ENCODE results near the gene PGAM2.

PGAM2 gene

DNA sequence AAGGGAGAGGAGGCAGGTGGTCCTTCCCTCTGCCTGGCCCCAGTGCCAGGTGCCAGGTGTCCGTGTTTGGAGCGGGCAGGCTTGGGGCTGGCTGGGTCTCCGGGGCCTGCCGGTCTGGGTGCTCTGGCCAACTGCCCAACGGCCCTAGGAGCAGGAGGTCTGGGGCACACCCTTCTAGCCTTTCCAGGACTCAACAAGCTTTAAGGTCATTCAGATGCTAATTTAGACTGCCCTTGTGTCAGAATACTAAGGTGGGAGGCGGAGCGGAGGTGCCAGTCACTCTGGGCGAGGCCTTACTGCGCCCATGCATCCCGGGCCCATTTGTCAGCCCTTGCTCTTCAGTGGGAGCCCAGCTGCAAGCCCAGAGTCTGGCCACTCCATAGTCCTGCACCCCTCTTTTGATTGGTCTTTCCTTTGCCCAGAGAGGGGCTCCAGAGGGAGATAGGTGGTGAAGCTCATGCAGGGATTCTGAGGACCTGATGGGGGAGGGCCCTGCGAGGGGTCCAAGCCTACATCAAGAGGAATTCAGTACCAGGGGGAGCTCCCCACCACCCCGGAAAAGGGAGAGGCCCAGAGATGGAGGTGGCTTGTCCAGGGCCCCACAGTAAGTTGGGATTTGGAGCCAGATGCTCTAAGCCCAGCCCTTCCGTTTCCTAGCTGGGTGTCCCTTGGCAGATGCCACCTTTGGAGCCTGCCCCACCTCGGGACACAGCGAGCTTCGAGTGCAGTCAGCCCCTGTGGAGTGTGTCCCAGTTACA, 1.3 kb downstream of the PGAM2 start:
- DNase-seq, result no peak

DNA sequence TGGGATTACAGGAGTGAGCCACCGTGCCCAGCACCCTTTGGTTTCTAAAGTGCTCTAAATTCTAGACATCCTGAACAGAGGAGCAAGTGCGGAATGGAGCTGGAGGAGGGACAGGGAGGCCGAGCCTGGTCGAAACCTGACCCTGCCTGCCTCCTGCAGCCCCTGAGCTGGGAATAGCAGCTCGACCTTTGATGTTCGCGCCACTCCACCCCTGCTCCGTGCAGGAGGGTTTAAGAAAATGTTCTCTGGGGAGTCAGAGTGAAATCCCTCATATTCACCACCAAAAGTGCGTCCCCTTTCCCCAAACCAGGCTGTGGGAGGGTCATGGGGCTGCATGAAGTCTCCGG, 1.8 kb downstream of the PGAM2 start:
- no peak for DNase-seq

DNA sequence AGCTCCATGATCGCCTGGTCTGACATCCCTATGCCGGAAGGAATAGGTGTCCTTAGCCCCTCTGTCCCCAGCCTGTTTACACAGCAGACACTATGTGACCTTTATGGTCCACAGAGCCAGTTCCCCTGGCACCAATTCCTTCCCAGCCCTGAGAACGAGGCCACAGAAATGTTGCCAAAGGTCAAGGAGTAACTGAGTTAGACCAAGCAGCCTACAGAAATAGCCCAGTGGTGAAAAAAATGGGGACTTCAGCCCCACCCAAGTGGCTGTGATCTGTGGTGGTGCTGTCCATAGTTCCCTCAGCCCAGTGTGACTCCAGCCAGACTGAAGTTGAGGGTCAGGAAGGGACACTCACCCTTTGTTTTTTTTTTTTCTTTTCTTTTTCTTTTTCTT, 2.5 kb downstream of the PGAM2 start:
- no peak for DNase-seq

DNA sequence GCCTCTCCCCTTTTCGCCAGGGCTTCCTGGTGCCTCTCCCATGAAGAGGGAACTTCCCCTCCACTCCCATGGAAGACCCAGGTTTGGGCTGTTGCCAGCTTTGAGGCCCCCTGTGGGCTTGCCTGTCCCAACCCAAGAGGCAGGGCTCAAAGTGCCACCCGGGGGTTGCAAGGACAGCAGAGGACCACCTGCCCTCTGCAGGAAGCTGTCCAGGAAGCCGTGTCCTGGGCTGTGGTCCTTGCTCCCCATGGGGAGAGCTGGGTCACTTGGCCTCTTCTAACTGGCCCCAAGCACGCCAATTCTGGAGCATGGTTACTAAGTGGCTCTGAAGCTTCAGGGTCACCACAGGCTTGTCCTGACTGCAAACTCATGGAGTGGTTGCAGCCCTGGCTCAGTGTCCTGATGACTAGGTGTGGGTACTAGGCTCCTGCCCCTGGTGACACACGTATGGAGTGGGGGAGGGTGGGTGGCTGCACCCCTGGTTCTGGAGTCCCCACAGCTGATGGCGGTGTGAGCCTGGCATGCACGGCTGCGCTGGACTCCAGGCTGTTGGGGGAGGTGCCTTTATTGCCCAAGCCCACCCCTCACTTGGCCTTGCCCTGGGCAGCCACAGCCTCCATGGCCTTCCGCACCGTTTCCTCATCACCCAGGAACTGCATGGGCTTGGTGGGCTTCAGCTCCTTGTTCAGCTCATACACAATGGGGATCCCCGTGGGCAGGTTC, 3.0 kb downstream of the PGAM2 start:
- no peak for DNase-seq

DNA sequence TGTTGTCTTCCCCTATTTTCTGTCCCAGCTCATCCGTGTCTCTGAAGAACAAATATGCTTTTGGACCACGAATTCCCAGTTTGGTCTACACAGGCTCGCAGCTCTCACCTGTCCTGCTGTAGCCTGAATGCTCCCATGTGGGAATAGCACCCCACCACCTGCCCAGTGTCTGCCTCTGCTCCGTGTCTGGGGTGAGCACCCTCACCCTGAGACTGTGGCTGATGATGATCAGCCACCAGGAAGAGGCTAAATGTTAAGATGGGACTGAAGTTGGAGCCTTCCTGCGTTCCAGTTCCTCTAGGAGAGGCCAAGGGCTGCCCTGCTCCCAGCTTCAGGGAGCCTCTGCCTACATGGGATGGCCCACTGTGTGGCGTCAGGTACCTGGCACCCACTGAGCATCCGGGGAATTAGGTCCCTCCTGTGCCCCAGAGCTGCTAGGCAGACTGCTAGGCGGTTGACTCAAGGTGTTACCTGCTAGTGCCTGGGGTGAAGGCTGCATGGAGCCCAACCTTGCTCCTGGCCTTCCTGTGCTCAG, 3.7 kb downstream of the PGAM2 start:
- DNase-seq, result no peak

DNA sequence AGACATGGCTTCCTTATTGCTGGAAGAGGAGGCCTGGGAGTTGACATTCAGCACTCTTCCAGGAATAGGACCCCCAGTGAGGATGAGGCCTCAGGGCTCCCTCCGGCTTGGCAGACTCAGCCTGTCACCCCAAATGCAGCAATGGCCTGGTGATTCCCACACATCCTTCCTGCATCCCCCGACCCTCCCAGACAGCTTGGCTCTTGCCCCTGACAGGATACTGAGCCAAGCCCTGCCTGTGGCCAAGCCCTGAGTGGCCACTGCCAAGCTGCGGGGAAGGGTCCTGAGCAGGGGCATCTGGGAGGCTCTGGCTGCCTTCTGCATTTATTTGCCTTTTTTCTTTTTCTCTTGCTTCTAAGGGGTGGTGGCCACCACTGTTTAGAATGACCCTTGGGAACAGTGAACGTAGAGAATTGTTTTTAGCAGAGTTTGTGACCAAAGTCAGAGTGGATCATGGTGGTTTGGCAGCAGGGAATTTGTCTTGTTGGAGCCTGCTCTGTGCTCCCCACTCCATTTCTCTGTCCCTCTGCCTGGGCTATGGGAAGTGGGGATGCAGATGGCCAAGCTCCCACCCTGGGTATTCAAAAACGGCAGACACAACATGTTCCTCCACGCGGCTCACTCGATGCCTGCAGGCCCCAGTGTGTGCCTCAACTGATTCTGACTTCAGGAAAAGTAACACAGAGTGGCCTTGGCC, 4.3 kb downstream of the PGAM2 start:
- no peak for DNase-seq

DNA sequence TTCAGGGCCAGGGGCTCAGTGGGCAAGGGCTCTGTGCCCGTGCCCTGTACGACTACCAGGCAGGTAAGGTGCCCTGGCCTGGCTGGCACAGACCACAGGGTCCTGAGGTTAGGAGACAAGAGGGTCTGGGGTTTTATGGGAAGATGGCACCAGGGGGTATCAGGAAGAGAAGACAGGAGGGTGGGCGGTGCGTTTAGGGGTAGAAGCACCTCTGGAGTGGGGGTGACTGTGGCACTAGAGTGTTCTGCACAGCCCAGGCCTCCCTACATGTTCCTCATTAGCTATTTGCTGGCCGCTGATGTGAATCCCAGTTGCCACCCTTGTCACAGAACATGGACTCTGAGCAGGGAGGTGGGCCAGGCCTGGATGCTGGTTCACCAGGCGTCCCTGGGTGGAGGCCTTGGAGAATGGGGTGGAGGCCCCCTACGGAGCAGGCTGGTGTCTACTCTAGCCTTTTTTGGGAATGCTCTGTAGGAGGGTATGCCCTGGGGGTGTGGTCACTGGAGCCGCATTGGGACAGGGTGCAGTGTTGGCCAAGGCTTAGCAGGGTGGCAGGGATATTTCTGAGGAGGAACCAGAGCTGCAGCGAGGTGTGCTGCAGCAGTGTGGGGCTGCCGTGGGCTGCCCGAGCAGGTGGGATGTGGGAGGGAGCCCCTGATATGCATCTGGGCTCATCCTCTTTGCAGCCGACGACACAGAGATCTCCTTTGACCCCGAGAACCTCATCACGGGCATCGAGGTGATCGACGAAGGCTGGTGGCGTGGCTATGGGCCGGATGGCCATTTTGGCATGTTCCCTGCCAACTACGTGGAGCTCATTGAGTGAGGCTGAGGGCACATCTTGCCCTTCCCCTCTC, 5.0 kb downstream of the PGAM2 start:
- DNase-seq, result no peak

DNA sequence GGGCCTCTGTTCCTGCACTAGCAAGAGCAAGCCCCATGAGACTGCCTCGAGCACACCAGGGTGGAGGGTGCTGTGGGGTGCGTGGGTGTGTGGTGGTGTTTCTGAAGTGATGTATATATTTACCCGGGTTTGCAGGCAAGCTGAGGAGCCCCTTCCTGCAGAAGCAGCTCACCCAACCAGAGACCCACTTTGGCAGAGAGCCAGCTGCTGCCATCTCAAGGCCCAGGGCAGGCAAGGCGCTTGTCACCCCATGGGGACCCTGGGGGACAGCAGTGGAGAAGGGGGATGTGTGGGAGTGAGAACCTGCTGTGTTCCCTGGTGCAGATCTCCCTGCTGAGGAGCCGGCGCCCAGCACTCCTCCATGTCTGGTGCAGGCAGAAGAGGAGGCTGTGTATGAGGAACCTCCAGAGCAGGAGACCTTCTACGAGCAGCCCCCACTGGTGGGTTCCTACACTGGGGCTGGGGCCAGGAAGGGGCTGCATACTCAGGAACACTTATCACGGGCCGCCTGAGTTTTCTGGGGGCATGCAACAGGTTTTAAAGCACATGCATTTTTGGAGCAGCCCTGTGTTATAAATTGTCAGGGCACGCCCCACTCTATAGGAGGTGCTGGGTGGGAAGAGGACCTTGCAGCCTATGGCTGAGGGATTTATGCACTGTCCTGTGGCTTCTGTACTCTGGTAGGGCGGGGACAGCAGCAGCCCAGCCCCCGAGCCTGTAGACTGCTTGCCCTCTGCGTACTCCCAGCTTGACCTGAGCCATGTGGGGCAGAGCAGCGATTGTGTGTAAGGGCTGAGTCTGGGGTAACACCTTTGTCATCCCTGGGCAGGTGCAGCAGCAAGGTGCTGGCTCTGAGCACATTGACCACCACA, 5.9 kb downstream of the PGAM2 start:
- DNase-seq, result no peak

DNA sequence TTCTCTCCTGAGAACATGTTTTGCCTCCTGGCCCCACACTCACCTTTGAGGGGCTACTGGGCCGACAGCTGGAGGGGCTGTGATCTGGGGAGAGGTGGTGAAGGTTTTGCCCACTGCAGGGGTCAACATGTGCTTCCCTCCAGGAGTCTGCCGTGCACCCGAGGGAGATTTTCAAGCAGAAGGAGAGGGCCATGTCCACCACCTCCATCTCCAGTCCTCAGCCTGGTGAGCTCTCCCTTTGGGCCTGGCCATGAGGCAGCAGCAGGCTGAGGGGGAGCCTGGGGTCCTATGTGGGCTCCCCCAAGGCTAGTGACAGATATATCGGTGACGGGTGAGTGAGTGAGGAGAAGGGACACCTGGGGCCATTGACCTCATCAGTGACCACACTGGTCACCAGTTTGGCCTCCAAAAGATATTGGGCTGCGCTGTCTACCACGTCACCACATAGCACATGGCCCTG, 6.6 kb downstream of the PGAM2 start:
- no peak for DNase-seq

DNA sequence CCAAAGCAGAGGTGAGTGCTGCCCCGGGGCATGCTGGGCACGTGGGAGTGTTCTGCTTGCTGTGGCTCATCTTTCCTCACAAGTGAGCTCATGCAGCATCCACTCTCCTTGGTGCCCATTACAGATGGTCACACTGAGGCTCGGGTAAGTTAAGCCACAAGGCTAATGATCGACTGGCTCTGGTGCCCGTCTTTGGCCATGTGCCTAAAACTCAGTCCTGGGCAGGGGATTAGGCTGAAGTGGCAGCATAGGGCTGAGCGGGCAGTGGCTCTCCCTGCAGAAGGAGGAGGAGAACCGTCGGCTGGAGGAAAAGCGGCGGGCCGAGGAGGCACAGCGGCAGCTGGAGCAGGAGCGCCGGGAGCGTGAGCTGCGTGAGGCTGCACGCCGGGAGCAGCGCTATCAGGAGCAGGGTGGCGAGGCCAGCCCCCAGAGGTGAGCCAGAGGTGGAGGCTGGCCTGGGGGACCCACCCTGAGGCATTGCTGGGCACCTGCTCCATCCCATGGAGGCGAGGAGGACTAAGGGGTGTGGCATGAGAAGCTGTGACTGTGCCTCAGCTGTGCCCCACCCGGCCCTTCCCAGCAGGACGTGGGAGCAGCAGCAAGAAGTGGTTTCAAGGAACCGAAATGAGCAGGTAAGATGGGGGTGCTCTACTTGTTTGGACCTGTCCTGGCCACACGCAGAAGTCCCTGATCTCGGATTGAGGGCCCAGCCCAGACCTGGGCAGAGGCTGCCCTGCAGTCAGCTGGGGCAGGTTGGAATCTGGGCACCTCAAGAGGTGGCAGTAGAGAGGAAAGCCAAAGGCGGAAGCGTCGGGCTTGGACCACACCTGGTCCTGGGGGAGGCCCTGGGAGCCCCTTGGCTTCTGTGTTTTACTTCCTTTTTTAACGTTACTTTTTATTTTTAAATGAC, 7.3 kb downstream of the PGAM2 start:
- DNase-seq, result no peak

DNA sequence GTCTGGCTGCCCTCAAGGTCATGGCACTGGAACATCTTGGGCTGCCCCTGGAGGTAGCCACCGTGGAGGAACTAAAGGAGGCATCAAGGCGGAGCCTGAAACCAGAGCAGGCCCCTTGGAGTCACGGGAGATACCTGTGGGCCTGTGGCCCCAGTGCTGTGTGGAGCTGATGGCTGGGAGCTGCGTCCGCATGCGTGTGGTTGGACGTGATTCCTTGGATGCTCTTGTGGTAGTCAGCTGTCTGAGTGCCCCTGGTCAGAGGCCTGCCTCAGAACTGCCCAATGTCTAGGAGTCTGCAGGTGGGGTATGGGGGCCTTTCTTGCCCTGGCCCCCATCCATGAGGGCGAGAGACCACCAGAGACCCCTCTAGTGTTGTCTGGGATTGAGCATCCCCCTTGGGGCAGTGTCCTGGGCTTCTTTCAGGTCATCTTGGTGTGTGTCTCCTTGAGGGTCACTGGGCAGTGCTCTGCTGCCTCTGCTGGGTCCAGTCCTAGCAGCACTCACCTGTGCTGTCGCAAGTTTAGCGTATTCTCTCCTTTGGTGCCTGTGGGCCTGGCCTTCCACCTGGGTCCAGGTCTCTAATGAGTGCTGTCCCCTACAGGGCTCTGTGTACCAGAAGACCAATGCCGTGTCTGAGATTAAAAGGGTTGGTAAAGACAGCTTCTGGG, 8.1 kb downstream of the PGAM2 start:
- no peak for DNase-seq

DNA sequence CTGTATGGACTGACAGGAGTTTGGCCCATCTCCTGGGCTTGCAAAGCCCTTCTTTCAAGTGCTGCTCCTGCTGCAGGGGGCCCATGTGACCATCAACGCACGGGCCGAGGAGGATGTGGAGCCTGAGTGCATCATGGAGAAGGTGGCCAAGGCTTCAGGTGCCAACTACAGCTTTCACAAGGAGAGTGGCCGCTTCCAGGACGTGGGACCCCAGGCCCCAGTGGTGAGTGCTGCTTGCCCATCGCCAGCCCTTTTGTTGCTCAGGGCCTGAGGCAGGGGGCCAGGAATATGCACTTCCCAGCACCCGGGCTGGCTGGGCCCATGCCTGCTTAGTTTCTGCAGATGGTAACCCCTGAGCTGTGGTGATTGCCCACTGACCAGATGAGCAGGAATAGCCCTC, 8.7 kb downstream of the PGAM2 start:
- no peak for DNase-seq

DNA sequence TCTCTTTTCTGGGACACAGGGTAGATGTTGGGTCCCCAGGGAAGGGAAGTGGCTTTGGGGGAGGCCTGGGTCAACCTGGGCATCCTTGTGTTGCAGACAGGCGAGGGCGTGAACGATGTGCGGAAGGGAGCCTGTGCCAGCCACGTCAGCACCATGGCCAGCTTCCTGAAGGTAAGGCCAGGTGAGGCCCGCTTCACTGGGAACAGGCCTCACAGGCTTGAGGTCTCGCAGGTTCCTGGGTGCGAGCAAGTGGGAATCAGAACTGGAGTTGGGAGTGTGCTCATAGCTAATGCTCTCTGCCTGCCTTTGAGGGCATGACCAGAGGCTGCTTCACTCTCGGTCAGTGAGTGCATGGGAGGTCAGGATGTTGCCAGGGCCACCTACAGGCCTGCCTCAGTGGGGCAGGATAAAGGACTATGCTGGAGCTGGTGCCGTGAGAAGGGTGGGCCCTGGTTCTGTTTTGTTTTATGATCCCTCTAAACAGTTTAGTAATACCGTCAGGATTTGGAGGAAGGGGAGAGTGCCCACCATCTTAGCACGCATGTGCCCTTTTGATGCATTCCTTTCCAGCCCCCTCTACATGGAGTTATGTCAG, 12.5 kb downstream of the PGAM2 start:
- DNase-seq, result no peak

DNA sequence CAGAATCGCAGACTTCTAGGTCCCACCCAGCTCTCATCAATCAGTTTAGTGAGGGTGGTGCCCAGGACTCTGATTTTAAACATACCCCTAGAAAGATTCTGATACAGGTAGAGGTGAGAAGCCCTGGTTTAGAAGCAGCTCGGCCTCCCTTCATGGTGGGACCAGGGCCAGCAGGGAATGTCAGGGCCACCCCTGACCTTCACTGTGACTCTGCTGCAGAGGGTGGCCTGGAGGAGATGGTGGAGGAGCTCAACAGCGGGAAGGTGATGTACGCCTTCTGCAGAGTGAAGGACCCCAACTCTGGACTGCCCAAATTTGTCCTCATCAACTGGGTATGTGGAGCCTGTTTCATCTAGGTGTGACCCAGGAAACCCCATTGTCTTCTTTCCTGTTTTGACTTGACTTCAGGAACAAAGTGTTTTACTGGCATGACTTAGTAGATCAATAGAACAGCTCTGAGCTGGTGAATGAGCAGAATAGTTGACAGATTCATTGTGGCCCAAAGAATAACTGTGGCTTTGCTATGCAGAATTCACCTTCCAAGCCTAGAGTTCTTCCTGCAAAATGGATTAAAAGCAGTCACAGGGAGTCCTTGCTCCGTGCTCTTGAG, 13.7 kb downstream of the PGAM2 start:
- no peak for DNase-seq

DNA sequence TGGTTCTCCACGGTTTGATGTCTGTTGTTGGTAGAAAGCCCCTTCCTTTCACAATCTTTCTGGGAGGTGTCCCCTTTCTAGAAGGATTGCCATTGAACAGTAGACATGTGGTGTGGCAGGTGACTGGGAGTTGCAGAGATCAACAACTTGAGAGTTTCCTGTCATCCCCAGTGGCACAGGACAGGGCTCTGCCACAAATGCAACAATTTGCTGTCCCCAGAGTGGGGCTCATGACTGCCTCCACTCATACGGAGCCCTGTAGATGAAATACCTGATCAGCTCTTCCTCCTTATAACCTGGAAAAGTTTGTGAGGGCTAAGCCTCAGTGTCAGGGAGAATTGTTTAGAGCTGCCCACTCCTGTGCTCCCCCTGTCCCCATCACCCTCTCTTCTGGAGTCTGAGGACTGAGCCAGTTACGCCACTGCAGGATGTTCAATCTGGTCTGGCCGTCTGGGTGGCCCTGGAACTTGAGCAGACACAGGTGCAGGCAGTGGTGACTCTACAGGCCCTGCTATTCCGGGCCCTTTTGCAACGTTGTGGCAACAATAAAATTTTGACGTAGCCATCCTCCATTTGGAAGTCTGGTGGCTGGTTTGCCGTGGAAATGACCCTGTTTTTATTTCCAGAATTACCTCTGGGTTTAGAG, 14.3 kb downstream of the PGAM2 start:
- DNase-seq, result no peak

DNA sequence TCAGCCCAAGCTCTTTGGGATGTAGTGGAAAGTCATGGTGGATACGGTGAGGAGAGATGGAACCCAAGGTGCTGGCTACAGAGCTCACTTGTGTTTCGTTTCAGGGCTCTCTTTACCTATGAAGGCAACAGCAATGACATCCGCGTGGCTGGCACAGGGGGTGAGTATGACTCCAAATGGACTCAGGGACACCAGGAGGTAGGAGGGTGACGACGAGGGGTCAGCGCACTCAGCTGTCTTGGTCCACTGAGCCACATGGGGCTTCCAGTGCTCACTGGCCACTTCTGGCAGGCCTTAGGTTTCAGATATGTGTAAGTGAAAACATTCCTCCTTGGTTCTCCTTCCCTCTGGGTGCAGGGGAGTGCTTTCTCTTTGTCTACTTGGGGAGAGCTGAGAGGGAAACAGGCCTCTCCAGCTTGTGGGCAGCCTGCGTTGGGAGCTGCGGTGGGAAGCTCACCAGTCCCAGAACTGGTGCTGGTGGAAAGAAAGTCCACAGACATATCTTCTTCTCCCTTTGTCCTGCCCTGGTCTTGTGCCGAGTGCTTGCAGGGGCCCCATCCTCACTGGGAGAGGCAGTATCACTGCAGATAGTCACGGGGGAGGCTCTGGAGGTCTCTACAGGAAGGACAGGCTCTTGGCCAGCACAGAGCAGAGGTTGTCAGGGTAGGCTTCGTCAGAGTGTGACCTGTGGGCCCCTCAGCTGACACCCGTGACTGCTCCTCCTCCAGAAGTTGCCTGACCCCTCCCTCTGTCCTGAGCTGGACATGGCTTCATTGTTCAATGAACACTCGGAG, 15.0 kb downstream of the PGAM2 start:
- no peak for DNase-seq

DNA sequence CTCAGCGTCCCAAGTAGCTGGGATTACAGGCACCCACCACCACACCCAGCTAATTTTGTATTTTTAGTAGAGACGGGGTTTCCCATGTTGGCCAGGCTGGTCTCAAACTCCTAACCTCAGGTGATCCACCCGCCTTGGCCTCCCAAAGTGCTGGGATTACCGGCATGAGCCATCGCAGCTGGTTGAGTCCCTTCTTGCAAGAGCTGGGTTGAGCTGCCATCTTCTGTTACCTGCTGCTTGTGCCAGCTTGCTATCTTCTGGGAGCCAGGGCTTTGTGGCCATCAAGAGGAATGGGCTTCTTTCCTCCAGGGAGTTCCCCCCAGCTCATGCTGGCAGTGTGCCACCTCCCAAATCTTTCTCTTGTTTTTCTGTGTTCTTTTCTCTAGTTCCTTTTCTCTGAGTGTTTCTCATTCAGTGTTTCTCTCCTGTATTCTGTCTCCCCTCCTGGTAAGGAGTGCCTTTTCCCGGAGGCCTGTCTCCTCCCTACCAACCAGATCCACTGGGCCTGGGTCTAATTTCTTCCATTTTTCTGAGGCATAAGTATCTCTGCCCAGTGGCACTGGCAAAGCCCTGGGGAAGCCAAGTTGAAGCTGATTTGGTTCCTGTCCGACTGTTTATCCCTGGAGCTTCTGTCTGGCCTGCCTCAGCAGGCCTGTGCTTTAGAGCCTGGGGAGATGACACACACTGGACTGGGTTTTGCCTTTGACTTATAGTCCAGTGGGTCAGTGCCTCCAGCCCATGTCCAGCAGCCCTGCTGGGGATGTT, 17.2 kb downstream of the PGAM2 start:
- DNase-seq, result no peak
